Liver (tissue), 9 donors: ENCODE results near the gene ZNF2. TPM values are rescaled to one million over a fixed set of nuclear protein-coding genes. Genes with fewer than 3 reads are reported as not detected.

Source experiments
- DNase-seq: peaks from one replicate; pipeline ENCODE4 v3.0.0-alpha.2; 2017; ENCODE audit warnings: low spot score
- H3K27ac ChIP-seq, 2 donors: one replicate each; pipeline ENCODE4 v1.7.0; 2013; ENCODE audit warnings: inconsistent platforms in 2 of 2, low read length in 2 of 2, control low read depth in 1 of 2, low read depth in 1 of 2, mild to moderate bottlenecking in 1 of 2
- H3K27me3 ChIP-seq, 4 donors: one replicate each; pipeline versions ENCODE4 v1.6.1 to v1.7.0; 2013; ENCODE audit warnings: low read length in 3 of 4, inconsistent platforms in 1 of 4, mild to moderate bottlenecking in 1 of 4, moderate library complexity in 1 of 4; ENCODE audit not compliant: control insufficient read depth in 4 of 4, insufficient read depth in 4 of 4
- H3K36me3 ChIP-seq, 4 donors: one replicate each; pipeline versions ENCODE4 v1.6.1 to v1.7.0; 2013; ENCODE audit warnings: low read length in 3 of 4, mild to moderate bottlenecking in 3 of 4, low read depth in 1 of 4, moderate library complexity in 1 of 4; ENCODE audit not compliant: control insufficient read depth in 4 of 4, insufficient read depth in 3 of 4
- H3K4me1 ChIP-seq, 4 donors: one replicate each; pipeline versions ENCODE4 v1.6.1 to v1.7.0; 2013; ENCODE audit warnings: low read length in 3 of 4, mild to moderate bottlenecking in 3 of 4, moderate library complexity in 1 of 4; ENCODE audit not compliant: control insufficient read depth in 4 of 4, insufficient read depth in 4 of 4
- H3K4me3 ChIP-seq, 3 donors: one replicate each; pipeline versions ENCODE4 v1.6.1 to v1.7.0; 2013; ENCODE audit warnings: low read length in 3 of 3, control low read depth in 1 of 3, low read depth in 1 of 3, mild to moderate bottlenecking in 1 of 3
- H3K9ac ChIP-seq, 2 donors: one replicate each; pipeline ENCODE4 v1.7.0; 2013; ENCODE audit warnings: low read length in 2 of 2, mild to moderate bottlenecking in 2 of 2, moderate library complexity in 2 of 2, control low read depth in 1 of 2, low read depth in 1 of 2
- H3K9me3 ChIP-seq, 4 donors: one replicate each; pipeline versions ENCODE4 v1.6.1 to v1.7.0; 2013; ENCODE audit warnings: low read length in 3 of 4; ENCODE audit not compliant: control insufficient read depth in 4 of 4
- EGR1 ChIP-seq, 2 donors: IDR thresholded peaks; 2 replicates each; pipeline ENCODE4 v1.6.1; 2016 to 2018; ENCODE audit warnings: antibody characterized with exemption in 2 of 2, low read depth in 2 of 2
- FOXA1 ChIP-seq: IDR thresholded peaks from 2 replicates; pipeline ENCODE4 v1.6.1; 2016; ENCODE audit warnings: antibody characterized with exemption
- FOXA2 ChIP-seq: IDR thresholded peaks from 2 replicates; pipeline ENCODE4 v1.6.1; 2016; ENCODE audit warnings: antibody characterized with exemption
- GABPA ChIP-seq, 2 donors: IDR thresholded peaks in 1 of 2; conservative IDR thresholded peaks in 1 of 2; 2 replicates each; pipeline ENCODE4 v1.6.1; 2016; ENCODE audit warnings: antibody characterized with exemption in 2 of 2, mild to moderate bottlenecking in 1 of 2, moderate library complexity in 1 of 2
- HNF4G ChIP-seq: IDR thresholded peaks from 2 replicates; pipeline ENCODE4 v1.6.1; 2016; ENCODE audit warnings: antibody characterized with exemption
- JUND ChIP-seq, 2 donors: IDR thresholded peaks; 2 replicates each; pipeline ENCODE4 v1.6.1; 2016; ENCODE audit warnings: antibody characterized with exemption in 2 of 2
- MAX ChIP-seq: IDR thresholded peaks from 2 replicates; pipeline ENCODE4 v1.6.1; 2016; ENCODE audit warnings: antibody characterized with exemption
- NR2F2 ChIP-seq: IDR thresholded peaks from 2 replicates; pipeline ENCODE4 v1.6.1; 2016; ENCODE audit warnings: antibody characterized with exemption
- RAD21 ChIP-seq, 2 donors: IDR thresholded peaks; 2 replicates each; pipeline ENCODE4 v1.6.1; 2016; ENCODE audit warnings: antibody characterized with exemption in 2 of 2, mild to moderate bottlenecking in 2 of 2
- RXRA ChIP-seq, 2 donors: IDR thresholded peaks; 2 replicates each; pipeline ENCODE4 v1.6.1; 2017 to 2018; ENCODE audit warnings: antibody characterized with exemption in 2 of 2, mild to moderate bottlenecking in 1 of 2
- SP1 ChIP-seq: IDR thresholded peaks from 2 replicates; pipeline ENCODE4 v1.6.1; 2018; ENCODE audit warnings: antibody characterized with exemption, mild to moderate bottlenecking
- TAF1 ChIP-seq: conservative IDR thresholded peaks from 2 replicates; pipeline ENCODE4 v1.6.1; 2016; ENCODE audit warnings: antibody characterized with exemption, mild to moderate bottlenecking
- YY1 ChIP-seq: IDR thresholded peaks from 2 replicates; pipeline ENCODE4 v1.6.1; 2016; ENCODE audit warnings: antibody characterized with exemption, mild to moderate bottlenecking
- WGBS: extraction: QIAGEN DNeasy Blood & Tissue Kit; methylation state at CpG from one replicate; pipeline ENCODE4 v1.1.7; 2013; 5-methylcytosine and 5-hydroxymethylcytosine counted together
- polyA plus RNA-seq, 2 donors: library from polyadenylated mRNA; stranded (reverse) in 1 of 2; unstranded in 1 of 2; fragments of 200-250 nt in 1 of 2; fragments of >200 nt in 1 of 2; fragmentation: Nextera tagmentation in 1 of 2; extraction: Ambion mirVana in 1 of 2; gene quantifications; one replicate each; pipeline versions ENCODE4 v1.2.1 to v1.2.3, GENCODE V29; 2013 to 2015
- total RNA-seq, 2 donors: library from RNA; depleted of rRNA; stranded (reverse); fragments of >200 nt; gene quantifications; one replicate each; pipeline ENCODE4 v1.2.3, GENCODE V29; 2014
- TF ChIP-seq, protein P1 (sequence below): IDR thresholded peaks from 2 replicates; pipeline ENCODE4 v1.6.1; 2016; ENCODE audit warnings: antibody characterized with exemption
- TF ChIP-seq, protein P2 (sequence below): IDR thresholded peaks from 2 replicates; pipeline ENCODE4 v1.6.1; 2016; ENCODE audit warnings: antibody characterized with exemption
- TF ChIP-seq, protein P3 (sequence below): IDR thresholded peaks from 2 replicates; pipeline ENCODE4 v1.6.1; 2016; ENCODE audit warnings: antibody characterized with exemption, mild to moderate bottlenecking
- TF ChIP-seq, protein P4 (sequence below): fragments of 150-350 bp; IDR thresholded peaks from 2 replicates; pipeline ENCODE4 v1.5.1; 2017; ENCODE audit warnings: improper control_type of control experiment, low read depth, low read length; ENCODE audit not compliant: missing input control
- donor health status: healthy.
- donor health status: healthy.
- donor health status: healthy.
- donor health status: healthy.
- donor health status: healthy.

The ZNF2 gene
- total and polyA plus RNA-seq, 4 donors: 1.0 to 3.0 (median 1.8) TPM

DNA sequence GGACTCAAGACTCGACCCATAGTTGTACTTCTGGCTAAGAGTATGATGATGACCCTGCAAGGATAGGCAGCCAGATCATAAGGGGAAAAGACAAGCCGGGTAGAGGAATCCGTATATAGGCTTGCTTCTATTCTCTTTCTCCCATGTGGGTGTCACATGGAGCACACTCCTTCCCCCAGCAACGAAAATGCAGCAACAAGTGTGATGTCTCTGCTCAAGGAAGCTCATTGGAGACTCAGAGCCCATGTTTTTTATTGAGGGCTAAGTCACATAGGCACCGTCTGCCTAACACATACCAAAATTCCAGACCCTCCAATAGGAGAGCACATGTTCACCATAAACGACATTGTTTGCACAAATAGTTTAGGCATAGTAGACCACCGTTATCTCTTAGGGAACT, 6.3 kb downstream of the ZNF2 start:
- H3K4me1 ChIP-seq: no peaks in the 10 kb centered on the region
- WGBS: 89% methylated on average over 7 of the region's 7 CpGs

DNA sequence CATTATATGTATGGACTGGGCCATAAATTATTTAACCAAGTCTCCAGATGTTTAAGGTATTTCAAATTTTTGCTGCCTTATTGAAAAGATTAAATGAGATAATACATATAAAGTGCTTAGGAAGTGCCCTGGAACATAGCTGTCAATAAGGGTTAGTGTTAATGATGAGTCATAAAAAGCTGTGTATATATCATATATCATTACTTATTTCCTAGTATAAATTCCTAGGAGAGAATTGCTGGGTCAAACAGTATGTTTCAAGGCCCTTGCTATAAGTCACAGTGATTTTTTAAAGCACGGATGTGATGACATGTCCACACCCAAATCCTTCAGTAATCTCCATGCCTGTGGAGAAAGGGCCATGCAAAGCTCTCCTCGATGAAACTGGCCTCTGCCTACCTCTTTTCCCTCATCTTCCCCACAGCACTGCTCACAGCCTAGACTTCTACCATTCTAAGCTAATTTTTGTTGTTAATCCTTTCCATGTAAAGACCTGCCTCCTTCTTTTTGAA, 8.5 kb downstream of the ZNF2 start:
- DNase-seq: no peak
- H3K4me3 ChIP-seq: no peak overlapping the region
- H3K9ac ChIP-seq: no peak overlapping the region
- H3K4me1 ChIP-seq: no peaks in the 10 kb centered on the region
- no peaks in the 10 kb centered on the region for H3K27me3 ChIP-seq
- WGBS: 92% methylated on average over 2 of the region's 2 CpGs
- H3K36me3 ChIP-seq: peaks cover 2 to 18% (median 4%) of the 10 kb centered on the region in 4 donors
- H3K27ac ChIP-seq: no peak overlapping the region
- no peaks in the 10 kb centered on the region for H3K9me3 ChIP-seq
- TF ChIP-seq GABPA (IDR thresholded peaks at IDR 0.05 in 1 of 2, conservative IDR thresholded peaks at IDR 0.05 in 1 of 2) (no peak), SP1 (no peak), EGR1 (IDR thresholded peaks at IDR 0.05; ENCODE audit: low read depth in 2 of 2) (no peak), YY1 (no peak), JUND (IDR thresholded peaks at IDR 0.05) (no peak), FOXA2 (no peak), HNF4G (no peak), FOXA1 (no peak), RAD21 (IDR thresholded peaks at IDR 0.05) (no peak)
- TF ChIP-seq, protein P1, sequence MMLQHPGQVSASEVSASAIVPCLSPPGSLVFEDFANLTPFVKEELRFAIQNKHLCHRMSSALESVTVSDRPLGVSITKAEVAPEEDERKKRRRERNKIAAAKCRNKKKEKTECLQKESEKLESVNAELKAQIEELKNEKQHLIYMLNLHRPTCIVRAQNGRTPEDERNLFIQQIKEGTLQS: no peak
- TF ChIP-seq, protein P2, sequence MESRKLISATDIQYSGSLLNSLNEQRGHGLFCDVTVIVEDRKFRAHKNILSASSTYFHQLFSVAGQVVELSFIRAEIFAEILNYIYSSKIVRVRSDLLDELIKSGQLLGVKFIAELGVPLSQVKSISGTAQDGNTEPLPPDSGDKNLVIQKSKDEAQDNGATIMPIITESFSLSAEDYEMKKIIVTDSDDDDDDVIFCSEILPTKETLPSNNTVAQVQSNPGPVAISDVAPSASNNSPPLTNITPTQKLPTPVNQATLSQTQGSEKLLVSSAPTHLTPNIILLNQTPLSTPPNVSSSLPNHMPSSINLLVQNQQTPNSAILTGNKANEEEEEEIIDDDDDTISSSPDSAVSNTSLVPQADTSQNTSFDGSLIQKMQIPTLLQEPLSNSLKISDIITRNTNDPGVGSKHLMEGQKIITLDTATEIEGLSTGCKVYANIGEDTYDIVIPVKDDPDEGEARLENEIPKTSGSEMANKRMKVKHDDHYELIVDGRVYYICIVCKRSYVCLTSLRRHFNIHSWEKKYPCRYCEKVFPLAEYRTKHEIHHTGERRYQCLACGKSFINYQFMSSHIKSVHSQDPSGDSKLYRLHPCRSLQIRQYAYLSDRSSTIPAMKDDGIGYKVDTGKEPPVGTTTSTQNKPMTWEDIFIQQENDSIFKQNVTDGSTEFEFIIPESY: no peak

More for the DNA sequence above, 6.3 kb downstream of the ZNF2 start:
- Histone ChIP-seq H3K4me3 (no peak overlapping the region), H3K9me3 (no peaks in the 10 kb centered on the region), H3K27me3 (no peaks in the 10 kb centered on the region), H3K9ac (no peak overlapping the region), H3K27ac (no peak overlapping the region), H3K36me3 (peaks cover 0 to 5% (median 0%) of the 10 kb centered on the region in 4 donors)
- TF ChIP-seq YY1: no peak
- no peak for TF ChIP-seq FOXA1
- TF ChIP-seq RAD21 (IDR thresholded peaks at IDR 0.05): no peak
- TF ChIP-seq, protein P2: no peak
- TF ChIP-seq, protein P3, sequence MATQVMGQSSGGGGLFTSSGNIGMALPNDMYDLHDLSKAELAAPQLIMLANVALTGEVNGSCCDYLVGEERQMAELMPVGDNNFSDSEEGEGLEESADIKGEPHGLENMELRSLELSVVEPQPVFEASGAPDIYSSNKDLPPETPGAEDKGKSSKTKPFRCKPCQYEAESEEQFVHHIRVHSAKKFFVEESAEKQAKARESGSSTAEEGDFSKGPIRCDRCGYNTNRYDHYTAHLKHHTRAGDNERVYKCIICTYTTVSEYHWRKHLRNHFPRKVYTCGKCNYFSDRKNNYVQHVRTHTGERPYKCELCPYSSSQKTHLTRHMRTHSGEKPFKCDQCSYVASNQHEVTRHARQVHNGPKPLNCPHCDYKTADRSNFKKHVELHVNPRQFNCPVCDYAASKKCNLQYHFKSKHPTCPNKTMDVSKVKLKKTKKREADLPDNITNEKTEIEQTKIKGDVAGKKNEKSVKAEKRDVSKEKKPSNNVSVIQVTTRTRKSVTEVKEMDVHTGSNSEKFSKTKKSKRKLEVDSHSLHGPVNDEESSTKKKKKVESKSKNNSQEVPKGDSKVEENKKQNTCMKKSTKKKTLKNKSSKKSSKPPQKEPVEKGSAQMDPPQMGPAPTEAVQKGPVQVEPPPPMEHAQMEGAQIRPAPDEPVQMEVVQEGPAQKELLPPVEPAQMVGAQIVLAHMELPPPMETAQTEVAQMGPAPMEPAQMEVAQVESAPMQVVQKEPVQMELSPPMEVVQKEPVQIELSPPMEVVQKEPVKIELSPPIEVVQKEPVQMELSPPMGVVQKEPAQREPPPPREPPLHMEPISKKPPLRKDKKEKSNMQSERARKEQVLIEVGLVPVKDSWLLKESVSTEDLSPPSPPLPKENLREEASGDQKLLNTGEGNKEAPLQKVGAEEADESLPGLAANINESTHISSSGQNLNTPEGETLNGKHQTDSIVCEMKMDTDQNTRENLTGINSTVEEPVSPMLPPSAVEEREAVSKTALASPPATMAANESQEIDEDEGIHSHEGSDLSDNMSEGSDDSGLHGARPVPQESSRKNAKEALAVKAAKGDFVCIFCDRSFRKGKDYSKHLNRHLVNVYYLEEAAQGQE: no peak
- no peak for TF ChIP-seq HNF4G
- no peak for TF ChIP-seq EGR1 (IDR thresholded peaks at IDR 0.05; ENCODE audit: low read depth in 2 of 2)
- TF ChIP-seq RXRA (IDR thresholded peaks at IDR 0.05): no peak
- no peak for TF ChIP-seq JUND (IDR thresholded peaks at IDR 0.05)
- no peak for TF ChIP-seq NR2F2
- TF ChIP-seq TAF1: no peak
- TF ChIP-seq MAX: no peak
- TF ChIP-seq, protein P4, sequence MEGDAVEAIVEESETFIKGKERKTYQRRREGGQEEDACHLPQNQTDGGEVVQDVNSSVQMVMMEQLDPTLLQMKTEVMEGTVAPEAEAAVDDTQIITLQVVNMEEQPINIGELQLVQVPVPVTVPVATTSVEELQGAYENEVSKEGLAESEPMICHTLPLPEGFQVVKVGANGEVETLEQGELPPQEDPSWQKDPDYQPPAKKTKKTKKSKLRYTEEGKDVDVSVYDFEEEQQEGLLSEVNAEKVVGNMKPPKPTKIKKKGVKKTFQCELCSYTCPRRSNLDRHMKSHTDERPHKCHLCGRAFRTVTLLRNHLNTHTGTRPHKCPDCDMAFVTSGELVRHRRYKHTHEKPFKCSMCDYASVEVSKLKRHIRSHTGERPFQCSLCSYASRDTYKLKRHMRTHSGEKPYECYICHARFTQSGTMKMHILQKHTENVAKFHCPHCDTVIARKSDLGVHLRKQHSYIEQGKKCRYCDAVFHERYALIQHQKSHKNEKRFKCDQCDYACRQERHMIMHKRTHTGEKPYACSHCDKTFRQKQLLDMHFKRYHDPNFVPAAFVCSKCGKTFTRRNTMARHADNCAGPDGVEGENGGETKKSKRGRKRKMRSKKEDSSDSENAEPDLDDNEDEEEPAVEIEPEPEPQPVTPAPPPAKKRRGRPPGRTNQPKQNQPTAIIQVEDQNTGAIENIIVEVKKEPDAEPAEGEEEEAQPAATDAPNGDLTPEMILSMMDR: no peak
- DNase-seq: no peak
